Activated gamma-delta T cell (primary cell): ENCODE results near the gene CDH16.
"Not testable (repeated sequence)": the region's sequence is repeated elsewhere in the genome, so short reads cannot be mapped to it uniquely, and the experiment has no call there.

Source experiments
- DNase-seq: peaks from one replicate; lab custom pipeline; 2025; lab: John Stamatoyannopoulos, UW

The CDH16 gene

GRCh38 chr16:66910175-66910940 is 8.3 kb downstream of the CDH16 start:
- DNase-seq = no peak

- no peak for DNase-seq
Observed at GRCh38 chr16:66908762-66909559, 9.7 kb downstream of the CDH16 start.

GRCh38 chr16:66908116-66908515 is 10.6 kb downstream of the CDH16 start:
- no peak for DNase-seq

- DNase-seq = no peak
Observed at GRCh38 chr16:66906916-66907836, 11.5 kb downstream of the CDH16 start.

- no peak for DNase-seq
Observed at GRCh38 chr16:66905633-66906539, 12.8 kb downstream of the CDH16 start.

- no peak for DNase-seq
Observed at GRCh38 chr16:66904846-66905632, 13.6 kb downstream of the CDH16 start.

GRCh38 chr16:66904428-66904845 is 14.2 kb downstream of the CDH16 start:
- DNase-seq = no peak

- no peak for DNase-seq
Observed at GRCh38 chr16:66903544-66904427, 14.9 kb downstream of the CDH16 start.

GRCh38 chr16:66902648-66903543 is 15.8 kb downstream of the CDH16 start:
- no peak for DNase-seq

GRCh38 chr16:66901626-66902025 is 17.1 kb downstream of the CDH16 start:
- no peak for DNase-seq

- DNase-seq = no peak
Observed at GRCh38 chr16:66900721-66901441, 17.8 kb downstream of the CDH16 start.

- DNase-seq = no peak
Observed at GRCh38 chr16:66899945-66900710, 18.6 kb downstream of the CDH16 start.

GRCh38 chr16:66899310-66899944 is 19.3 kb downstream of the CDH16 start:
- no peak for DNase-seq

- DNase-seq = no peak
Observed at GRCh38 chr16:66898933-66899309, 19.8 kb downstream of the CDH16 start.

GRCh38 chr16:66898207-66898606 is 20.5 kb downstream of the CDH16 start:
- no peak for DNase-seq

GRCh38 chr16:66896682-66897081 is 22.0 kb downstream of the CDH16 start:
- not testable (repeated sequence) for DNase-seq
